HG03378 (cell line): ENCODE data around the gene C2.

Experiments
- ATAC-seq: cut with Tn5 transposase; IDR thresholded peaks from one replicate; pipeline ENCODE4 v1.9.1; 2021; ENCODE audit warnings: mild to moderate bottlenecking, moderate library complexity; ENCODE audit not compliant: unreplicated experiment

Gene C2

DNA sequence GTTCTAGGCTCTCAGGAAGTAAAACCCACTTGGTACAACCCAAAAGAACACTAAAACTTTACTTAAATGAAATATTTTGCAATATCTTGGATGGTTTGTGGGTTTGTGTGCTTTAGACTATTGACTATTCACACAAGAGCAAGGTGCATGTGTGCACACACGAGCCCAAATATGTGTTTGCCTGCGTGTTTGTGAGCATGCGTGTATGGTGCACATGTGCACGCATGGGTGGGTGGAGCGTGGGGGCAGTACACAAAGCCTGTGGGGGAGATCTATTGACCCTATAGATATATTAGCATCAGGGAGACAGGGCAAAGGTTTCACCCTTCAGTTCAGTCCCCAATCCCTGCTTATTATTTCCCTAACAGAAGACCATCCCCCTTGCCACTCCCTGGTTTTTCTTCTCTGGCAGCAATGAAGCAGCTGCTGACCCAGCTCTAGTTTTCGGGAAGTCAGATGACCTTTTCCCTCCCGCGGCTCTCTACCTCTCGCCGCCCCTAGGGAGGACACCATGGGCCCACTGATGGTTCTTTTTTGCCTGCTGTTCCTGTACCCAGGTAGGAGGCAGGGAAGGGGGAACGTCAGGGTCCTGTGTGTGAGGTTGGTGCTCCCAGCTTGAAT lies at the start of gene C2:
TSS of gene C2 (plus strand) at position 476 of the 621 bp plus-strand sequence. CDS start at position 512, 36 bp downstream.
- ATAC-seq = no peak

GRCh38 chr6:31878222-31878621 lies 49.3 kb upstream of the C2 start:
- ATAC-seq = no peak

DNA sequence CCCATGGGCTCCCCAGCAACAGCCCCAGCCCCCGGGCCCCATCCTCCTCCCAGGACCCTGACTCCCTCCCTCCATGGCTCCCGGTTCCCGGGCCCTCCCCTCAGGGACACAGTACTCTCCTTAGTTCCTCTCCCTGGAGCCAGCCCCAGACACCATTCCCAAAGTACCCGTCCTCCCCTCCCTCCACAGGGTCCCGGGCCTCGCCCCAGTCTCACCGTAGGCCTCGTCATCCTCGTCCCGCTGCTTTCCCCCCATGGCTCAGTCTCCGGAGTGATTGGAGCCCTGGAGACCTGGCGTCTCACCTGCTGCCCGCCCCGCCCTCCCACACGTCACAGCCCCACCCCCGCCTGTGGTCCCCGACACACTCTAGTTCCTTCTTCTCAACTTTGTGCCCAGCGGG lies 48.8 kb upstream of the C2 start, which contains the start of gene SLC44A4:
TSS of gene SLC44A4 (minus strand) at position 272 of the 400 bp plus-strand sequence. CDS start at position 255, 17 bp downstream.
- no peak for ATAC-seq

DNA sequence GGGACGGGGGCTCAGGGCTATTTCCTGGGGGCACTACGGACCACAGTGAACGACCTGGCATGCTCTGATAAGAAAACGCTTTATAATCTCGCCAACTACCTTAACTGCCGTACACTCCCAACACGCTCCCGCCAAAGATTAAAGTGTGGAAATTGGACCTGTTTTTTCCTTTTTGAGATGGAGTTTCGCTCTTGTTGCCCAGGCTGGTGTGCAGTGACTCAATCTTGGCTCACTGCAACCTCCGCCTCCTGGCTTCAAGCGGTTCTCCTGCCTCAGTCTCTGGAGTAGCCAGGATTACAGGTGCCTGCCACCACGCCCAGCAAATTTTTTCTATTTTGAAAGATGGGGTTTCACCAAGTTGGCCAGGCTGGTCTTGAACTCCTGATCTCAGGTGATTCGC lies 48.4 kb upstream of the C2 start:
- no peak for ATAC-seq

DNA sequence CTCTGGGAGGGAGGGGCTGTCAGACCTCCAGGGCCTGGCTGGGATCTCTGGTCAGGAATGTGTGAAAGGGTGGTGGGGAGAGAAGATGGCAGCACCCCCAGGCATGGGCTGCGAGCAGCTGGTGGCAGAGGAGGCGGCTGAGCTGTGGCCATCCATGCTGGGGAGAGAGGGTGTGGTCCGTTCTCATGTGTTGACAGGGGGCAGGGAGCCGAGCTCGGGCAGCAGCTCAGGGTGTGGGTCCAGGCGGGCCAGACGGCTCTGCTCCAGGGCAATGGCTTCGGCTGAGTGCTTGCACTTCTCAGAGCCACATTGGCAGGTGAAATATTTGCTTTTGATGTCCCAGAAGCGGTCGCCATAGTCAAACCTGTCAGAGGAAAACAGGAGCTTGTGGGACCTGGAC lies 47.6 kb upstream of the C2 start:
- ATAC-seq = no peak

- ATAC-seq = no peak
These were observed 46.9 kb upstream of the C2 start for GRCh38 chr6:31880616-31881015.

- ATAC-seq = no peak
These were observed 46.2 kb upstream of the C2 start for GRCh38 chr6:31881136-31881859.

- ATAC-seq = no peak
These were observed 45.2 kb upstream of the C2 start for GRCh38 chr6:31882344-31882743.

GRCh38 chr6:31883676-31884075 lies 43.8 kb upstream of the C2 start:
- no peak for ATAC-seq

DNA sequence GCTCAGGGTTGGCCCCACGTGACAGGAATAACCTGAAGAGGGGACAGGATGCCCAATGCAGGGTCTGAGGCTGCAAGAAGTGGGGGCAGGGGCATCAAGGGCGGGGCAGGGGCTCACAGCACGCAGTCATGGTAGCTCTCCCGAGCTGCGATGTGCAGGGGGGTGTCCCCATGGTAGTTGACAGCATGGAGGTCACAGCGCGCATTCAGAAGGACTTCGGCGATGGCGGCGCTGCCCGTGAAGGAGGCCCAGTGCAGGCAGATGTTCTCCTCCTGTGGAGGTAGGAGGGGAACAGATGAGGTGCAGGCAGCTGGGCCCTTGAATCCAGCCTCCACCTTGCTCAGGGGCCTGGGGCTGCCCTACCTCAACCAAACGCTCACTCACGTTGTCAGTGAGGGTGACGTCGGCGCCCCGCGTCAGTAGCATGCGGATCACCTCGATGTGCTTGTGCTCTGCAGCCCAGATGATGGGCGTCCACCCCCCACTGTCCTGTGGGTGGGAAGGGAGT lies 42.9 kb upstream of the C2 start:
- ATAC-seq = no peak

- no peak for ATAC-seq
These were observed 41.0 kb upstream of the C2 start for GRCh38 chr6:31886541-31886991.

DNA sequence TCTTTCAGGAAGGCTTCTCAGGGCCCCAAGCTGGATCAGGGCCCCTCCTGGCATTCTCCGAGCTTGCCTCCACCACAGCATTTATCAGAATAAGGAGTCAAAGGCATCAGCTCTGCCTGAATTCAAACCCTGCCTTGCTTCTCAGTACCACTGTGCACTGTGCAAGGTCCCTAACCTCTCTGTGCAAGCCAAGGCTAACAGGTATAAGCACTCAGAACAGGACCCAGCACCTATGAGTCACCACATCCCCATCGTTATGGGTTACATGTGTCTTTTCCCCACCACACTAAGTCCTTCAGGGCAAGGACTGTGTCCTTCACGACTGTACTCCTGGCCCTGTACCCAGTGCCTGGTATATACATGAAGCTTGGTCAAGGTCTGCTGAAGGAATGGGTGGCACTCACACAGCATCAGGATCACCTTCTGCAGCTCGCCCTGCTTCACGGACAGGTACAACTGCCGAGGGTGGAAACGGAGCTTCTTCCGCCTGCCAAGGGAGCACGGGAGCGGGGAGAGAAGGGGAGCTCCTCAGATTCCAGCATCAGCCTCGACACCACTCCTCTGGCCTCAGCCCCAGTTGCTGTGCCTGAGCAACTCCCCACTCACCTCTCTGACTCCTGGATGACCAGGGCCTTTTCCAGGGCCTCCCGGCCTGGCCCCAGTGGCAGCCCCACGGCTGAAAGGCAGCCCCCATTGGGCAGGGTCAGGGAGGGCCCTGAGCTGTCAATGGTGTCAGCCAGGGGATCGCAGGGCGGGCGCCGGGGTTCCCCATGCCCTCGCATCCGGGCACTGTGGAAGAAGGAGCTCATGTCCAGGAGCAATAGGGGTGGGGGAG lies 40.1 kb upstream of the C2 start:
- ATAC-seq = no peak

- no peak for ATAC-seq
These were observed 39.0 kb upstream of the C2 start for GRCh38 chr6:31888276-31889258.

DNA sequence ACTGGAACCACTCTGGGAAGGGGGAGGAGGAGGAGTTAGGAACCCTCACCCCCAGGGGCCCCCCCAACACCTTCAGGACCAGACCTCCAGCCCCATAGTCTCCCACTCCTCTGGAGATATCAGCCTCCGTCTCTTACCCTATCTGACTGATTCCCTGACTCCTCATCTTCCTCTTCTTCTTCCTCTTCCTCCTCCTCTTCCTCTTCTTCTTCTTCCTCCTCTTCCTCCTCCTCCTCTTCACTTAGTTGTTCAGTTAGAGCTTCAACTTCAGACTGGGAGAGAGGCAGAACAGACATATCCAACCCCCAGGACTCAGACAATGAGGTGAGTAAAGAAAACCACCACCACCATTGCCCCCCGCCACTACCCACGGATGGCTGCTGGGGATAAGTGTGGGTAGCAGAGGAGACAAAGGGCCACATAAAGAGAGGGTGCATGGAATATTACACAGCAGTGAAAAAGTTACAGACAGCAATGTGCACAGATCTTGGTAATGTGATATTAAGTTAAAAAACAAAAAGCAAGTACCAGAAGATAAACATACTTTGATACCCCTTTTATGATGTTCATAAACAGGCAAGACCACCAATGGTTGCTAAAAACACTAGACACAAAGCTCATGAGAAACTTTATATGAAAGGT lies 38.1 kb upstream of the C2 start:
- no peak for ATAC-seq

DNA sequence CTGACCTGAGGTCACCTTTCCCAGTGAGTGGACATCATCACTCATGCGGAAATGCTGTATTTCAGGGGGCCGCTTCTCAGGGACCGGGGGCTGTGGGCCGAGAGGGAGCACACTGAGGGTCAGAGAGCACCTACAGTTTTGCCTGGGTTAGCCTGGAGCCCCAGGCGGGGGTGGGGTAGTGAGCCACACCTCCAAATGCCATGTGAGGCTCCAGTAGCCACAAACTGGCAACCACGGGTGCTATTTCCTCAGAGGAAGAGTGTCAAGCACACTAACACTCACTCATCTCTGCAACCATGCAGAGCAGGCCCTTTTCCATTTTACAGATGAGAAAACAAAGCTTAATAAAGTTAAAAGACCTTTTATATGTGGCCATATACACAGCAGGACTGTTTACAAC lies 34.7 kb upstream of the C2 start:
- no peak for ATAC-seq

DNA sequence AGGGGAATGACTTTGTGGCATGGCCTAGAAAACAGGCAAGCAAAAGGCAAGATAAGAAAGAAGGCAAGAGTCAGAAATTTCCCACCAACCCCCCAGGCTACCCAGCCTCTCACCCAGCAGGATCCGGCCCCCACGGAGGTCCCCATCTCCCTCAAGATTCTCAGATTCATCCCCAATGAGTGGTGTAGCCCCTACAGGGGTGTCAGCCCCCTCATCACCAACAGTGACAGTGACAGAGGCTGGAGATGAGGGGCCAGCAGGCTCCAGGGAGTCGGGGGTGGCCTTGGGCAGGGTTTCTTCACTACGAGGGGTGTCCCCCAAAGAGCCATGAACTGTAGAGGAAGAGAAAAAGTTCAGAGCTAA lies 31.0 kb upstream of the C2 start:
- ATAC-seq = no peak

DNA sequence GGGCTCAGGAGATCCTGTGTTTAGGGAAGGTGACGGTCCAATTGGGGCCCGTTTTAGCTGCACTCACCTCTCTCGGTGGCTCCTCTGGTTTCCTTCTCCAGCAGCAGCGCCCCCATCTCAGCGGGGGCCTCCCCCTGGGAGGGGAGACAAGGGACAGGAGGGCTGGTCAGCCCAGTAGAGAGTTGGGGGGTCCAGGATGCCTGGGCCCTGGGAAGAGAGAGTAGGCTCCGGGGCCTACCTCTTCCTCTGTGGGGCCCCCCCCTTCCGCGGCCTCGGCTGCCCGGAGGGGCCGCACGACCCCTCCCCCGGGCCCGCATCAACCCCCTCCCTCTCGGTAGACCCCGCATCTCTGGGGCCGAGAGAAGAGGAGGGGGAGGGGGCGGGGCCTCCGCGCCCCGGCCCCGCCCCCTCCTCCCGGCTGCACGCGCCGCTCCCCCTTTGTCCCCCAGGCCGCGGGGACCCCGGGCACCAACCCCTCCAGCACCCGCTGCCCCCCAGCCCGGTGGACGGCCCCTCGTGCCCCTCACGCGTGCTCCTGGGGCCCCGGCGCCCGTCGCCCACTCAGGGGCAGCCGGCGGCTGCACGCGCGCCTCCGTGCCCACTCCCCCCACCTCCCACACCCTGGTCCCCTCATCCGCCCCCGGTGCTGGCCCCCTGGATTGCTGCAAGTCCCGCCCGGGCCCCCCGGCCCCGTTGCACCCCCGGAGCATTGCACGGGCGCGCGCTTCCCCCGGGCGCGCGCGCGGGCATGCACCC lies 30.5 kb upstream of the C2 start:
- no peak for ATAC-seq

DNA sequence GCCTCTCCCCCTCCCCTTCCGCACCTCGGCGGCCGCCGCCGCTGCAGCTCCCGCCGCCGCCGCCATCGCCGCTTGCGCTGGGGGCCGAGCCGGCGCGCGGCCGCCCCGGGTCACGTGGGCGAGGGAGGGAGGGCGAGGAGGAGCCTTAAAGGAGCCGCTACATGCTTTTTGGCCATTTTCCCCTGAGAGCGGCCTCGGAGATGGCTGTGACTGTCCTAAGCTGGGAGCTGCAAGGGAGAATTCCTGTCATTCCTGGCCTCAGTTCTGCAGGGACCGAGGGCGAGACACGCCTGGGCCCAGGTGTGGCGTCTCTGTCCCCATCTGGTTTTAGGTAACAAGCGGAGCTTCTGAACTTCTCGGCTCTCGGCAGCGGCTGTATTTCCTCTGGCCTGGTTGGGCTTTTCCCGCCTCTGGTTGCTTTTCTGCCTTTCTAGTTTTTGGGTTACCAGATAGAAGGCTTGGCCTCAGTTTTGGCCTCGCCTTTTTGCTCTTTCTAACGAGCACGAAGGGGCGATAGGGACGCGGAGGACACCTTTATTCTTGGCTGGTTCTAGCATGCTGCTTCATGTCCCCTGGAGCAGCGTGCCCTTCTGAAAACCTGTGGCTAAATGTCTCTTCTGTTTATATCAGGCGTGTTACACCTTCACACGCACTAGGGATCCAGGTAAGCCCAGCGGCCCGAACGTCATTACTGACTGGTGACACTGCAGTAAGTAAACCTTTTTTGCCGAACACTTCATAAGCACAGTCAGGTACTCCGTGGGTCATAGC lies 29.7 kb upstream of the C2 start, which contains the start of gene EHMT2:
TSS of gene EHMT2 (minus strand) at position 87 of the 771 bp plus-strand sequence. CDS start at position 66, 21 bp downstream.
- peak; percentile 39 for ATAC-seq
